NCI-H1930 (cell line): ENCODE results near the gene THTPA.

ENCODE experiments used
- DNase-seq, 2 experiments: peaks; one replicate each; lab custom pipeline; 2025; lab: John Stamatoyannopoulos, UW

The THTPA gene

GRCh38 chr14:23551266-23552028 is 4.6 kb upstream of the THTPA start, which contains the start of gene ZFHX2:
Gene ZFHX2, minus strand, starts transcription at chr14:23551765. Its CDS starts 16,440 bp downstream, at chr14:23535325.
- peak; percentile 85 to 86 for DNase-seq

DNA sequence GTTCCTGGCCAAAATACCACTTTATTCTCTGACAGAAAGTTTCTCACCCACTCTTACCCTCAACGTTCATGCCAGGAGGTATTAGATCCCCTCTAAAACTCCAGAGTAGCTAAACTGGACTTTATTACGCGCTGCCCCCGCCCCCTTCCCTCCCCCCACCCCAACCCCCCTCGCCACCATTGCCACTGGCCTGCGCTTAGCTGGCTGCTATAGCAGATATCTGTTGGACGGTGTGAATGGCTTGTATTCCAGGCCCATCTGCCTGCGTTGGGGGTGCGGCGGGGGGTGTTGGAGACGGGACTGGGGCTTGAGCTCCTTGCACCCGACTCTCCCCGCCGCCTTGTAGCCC is 564 bp upstream of the THTPA start:
- DNase-seq, result no peak

DNA sequence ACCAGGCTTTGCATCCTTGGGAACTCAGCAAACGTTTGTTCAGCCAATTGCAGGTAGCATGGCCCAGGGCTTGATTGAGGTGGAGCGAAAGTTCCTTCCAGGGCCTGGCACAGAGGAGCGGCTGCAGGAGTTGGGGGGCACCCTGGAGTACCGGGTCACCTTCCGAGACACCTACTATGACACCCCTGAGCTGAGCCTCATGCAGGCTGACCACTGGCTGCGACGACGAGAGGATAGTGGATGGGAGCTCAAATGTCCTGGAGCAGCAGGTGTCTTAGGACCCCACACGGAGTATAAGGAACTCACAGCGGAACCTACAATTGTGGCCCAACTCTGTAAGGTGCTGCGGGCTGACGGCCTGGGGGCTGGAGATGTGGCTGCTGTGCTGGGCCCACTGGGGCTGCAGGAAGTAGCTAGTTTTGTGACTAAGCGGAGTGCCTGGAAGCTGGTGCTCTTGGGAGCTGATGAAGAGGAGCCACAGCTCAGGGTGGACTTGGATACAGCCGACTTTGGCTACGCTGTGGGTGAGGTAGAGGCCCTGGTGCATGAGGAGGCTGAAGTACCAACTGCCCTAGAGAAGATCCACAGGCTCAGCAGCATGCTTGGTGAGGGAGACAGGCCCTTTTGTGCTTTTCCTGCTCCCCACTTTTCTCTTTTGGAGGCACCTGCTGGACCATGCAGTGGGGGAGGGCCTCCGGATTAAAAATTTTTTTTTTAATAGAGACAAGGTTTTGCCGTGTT is 799 bp downstream of the THTPA start:
- no peak for DNase-seq

GRCh38 chr14:23557521-23557920 is 1.4 kb downstream of the THTPA start:
- DNase-seq, result no peak

GRCh38 chr14:23557946-23558345 is 1.9 kb downstream of the THTPA start:
- no peak for DNase-seq

GRCh38 chr14:23558346-23559009 is 2.4 kb downstream of the THTPA start:
- no peak for DNase-seq

- peak in 1 of 2 experiments; percentile 53 for DNase-seq
These were observed 3.2 kb downstream of the THTPA start for GRCh38 chr14:23559010-23559925.

- no peak for DNase-seq
These were observed 4.0 kb downstream of the THTPA start for GRCh38 chr14:23559926-23560520.

GRCh38 chr14:23561259-23561658 is 5.2 kb downstream of the THTPA start:
- DNase-seq, result no peak

DNA sequence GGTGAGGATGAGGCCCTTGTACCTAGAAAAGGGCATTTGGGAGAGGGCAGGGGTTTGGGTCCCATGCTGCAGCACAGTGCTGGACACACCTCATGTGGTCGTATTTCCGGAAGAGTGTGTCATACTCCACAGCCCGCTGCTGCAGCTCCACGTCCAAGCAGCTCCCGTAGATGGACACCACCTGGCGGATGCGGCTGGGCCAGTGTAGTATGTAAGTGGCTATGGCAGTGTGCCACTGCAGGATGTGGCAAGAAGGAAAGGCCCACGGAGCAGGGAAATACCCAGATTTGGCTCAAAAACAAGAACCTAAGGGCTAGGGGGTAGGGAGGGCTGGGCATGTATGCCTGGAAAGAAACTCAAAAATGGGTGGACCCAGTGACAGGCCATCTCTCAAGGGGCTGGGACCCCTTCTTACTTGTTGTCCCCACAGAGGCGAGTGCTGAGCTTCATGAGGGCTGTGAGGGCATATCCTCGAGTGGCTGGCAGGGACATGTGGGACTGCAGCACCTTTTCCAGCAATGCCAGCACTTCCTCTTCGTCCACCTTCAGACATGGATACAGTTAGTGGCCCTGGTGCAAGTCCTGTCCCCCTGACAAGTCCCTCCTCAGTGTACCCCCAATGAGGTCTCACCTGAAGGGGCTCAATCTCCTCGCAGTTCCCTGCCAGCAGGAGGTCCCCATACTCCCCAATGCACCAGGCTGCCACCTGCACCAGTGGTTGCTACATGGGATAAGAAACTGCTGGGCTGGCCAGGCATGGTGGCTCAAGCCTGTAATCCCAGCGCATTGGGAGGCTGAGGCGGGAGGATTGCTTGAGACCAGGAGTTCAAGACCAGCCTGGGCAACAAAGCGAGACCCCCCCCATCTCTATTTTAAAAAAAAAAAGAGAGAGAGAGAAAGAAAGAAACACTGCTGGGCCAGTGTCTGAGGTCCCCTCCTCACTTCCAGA is 6.1 kb downstream of the THTPA start:
- no peak for DNase-seq

DNA sequence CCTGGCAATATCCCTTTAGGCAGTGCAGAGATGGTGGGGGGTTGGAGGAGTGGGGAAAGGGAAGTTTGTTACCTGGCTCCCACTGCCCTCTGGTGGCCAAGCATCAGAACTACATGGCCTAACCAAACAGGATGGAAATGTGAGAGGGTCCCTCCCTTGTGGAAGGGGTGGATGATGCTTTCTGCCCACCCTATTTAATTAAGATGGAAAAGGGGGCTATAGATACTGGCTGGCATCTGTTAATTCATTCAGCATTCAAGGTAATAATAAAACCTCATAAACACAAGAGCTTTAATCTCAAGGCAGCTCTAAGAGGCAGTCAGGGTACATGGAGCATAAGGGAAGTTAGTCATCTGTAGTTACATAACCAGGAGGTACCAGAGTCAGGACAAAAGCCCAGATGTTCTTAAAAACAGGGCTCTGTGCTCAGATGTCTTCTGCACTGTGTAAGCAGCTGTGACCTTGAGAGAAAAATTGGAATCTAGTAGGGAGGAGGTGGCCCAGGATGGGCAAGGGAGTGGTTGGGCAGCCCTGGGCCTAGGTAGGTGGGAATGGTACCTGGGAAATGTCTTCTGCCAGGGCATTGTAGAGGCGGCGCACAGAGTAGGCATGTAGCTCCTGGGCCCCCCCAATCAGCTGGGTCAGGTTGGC is 6.9 kb downstream of the THTPA start:
- DNase-seq, result peak in 1 of 2 experiments; percentile 30

DNA sequence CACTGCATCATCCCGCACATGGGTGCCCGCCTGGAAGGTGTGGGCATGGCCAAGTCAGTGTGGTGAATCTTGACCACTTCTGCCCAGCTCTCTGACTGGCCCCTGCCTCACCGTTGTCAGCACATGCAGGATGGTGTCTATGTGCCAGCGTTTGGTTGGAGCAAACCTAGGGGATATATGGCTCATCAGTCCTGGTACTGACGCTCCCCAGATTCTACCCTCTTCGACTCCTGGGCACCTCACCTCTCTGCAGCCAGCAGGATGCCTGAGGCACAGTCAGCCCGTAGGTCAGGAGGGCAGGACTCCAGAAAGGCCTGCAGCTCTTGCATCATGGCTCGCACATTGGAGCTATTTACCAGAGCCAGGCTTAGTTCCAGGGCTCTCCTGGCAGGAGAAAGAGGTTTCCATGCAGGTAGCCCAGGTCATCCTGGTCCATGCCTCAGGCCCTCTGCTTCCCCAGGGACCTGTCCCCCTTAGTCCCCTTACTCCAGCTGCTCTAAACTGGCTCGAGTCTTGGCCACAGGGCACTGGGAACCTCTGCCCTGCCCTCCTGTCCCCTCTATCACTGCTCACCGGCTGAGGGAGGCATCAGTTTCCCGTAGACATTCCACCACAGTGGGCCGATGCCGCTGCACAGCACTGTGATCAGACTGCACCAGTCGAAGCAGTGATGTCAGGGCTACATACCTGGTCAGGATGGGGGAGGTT is 7.6 kb downstream of the THTPA start:
- DNase-seq, result no peak

DNA sequence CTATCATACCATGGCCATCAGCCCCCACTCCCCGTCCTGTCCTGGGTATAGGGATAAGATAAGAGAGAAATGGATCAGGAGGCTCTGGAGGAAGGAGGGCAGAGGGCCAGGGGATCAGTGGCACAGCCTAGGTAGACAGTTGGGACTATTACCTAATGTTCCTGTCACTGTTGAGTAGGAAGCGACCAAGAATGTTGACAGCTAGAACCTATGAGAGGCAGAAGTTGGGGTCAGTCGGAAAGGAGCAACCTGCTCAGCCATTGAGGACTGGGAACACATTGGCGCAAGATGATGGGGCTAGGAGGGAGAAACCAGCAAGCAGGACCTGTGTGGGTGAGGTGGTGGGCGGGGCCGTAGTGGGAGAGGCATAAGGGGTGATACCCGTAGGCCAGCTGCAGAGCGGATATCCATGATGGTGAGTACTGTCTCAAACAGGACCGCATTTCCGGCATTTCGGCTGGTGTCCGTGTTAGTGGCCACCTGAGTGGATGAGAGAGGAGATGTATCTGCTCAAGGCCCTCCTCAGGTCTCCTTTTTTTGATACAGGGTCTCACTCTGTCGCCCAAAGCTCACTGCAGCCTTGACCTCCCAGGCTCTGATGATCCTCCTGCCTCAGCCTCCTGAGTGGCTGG is 8.2 kb downstream of the THTPA start:
- no peak for DNase-seq

DNA sequence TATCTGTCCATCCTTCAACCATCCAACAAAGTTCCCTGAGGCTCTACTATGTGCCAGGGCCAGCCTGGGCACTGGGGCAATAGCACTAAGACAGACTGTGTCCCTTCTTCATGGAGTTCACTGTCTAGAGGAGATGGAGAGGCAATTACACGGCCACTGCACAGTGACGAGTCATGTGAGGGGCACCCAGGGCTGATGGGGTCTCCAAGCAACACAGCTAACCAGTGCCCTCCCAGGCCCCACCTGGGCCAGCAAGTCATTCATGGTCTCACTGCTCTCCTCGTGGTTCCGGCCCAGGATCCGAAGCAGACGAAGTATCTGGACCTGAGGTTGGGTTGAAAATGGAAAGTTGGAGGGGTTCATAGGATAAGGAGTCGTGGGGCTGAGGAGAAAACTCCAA is 8.8 kb downstream of the THTPA start:
- no peak for DNase-seq

- no peak for DNase-seq
These were observed 9.6 kb downstream of the THTPA start for GRCh38 chr14:23565626-23566025.

- no peak for DNase-seq
These were observed 10.2 kb downstream of the THTPA start for GRCh38 chr14:23566112-23566777.

DNA sequence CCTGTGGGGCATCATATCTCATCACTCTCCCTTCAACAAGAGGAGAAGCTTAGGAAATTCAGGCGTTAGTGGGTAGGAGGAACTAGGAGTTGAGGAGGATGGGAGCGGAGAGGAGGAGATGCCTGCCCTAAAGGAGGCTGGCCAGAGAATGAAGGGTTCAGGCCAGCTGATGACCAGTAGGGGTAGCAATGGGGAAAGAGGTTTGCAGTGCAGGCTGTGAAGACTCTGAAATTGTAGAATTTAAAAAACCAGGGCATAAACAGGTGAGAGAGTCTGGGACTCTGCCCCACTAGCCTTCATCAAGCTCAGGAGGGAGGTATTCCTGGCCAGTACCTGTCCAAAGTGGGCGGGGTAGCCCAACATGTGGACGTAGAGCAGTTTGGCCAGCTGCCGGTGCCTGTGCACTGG is 10.7 kb downstream of the THTPA start:
- DNase-seq, result no peak
